Measurements from ENCODE around the gene C22orf31.

The C22orf31 gene

GRCh38 chr22:29030618-29031226 is 30.9 kb downstream of the C22orf31 start:
- Histone ChIP-seq H2AK5ac (ENCODE audit: low read depth, low read length) (no peak overlapping the region), H4K8ac (ENCODE audit: low read depth, low read length) (no peak overlapping the region), H2BK5ac (ENCODE audit: low read length) (no peak overlapping the region), H3K4me2 (ENCODE audit: insufficient read depth, low read length, poor library complexity, severe bottlenecking) (peak overlapping the region; percentile 63), H3K79me1 (ENCODE audit: low read depth, low read length) (peaks cover 1% of the 10 kb centered on the region), H3K18ac (ENCODE audit: low read length) (no peak overlapping the region), H3K27ac (replicated peaks; ENCODE audit: low read length) (no peak overlapping the region), H4K91ac (ENCODE audit: low read depth, low read length, poor library complexity) (no peak overlapping the region), H2BK120ac (ENCODE audit: low read depth, low read length) (no peak overlapping the region), H2AFZ (ENCODE audit: low read length) (peak overlapping the region; percentile 37), H3K27me3 (ENCODE audit: control insufficient read depth in 3 of 3, insufficient read depth in 3 of 3, low read depth in 1 of 3, low read length in 3 of 3) (no peaks in the 10 kb centered on the region), H3K4me3 (ENCODE audit: low read length in 2 of 2) (peak overlapping the region; percentile 18 to 64), H3K9ac (ENCODE audit: low read depth, low read length, poor library complexity) (no peak overlapping the region), H3K36me3 (replicated peaks in 1 of 2; ENCODE audit: control insufficient read depth in 2 of 2, insufficient read depth in 2 of 2, low read length in 2 of 2) (peaks cover 2 to 18% of the 10 kb centered on the region in 2 donors), H3K4me1 (ENCODE audit: control insufficient read depth in 2 of 2, insufficient read depth in 1 of 2, low read depth in 1 of 2, low read length in 2 of 2) (peaks cover 17 to 21% of the 10 kb centered on the region in 2 donors), H3K14ac (ENCODE audit: low read length) (no peak overlapping the region), H3K23ac (ENCODE audit: low read depth, low read length, poor library complexity) (no peak overlapping the region), H3K4ac (ENCODE audit: low read length) (no peak overlapping the region), H2BK12ac (ENCODE audit: low read length) (no peak overlapping the region), H3K9me3 (replicated peaks in 1 of 2; ENCODE audit: control insufficient read depth in 2 of 2, insufficient read depth in 1 of 2, low read depth in 1 of 2, low read length in 2 of 2) (no peaks in the 10 kb centered on the region), H2BK15ac (ENCODE audit: low read length) (no peak overlapping the region)
- WGBS, 2 donors (ENCODE audit: extremely low coverage in 2 of 2, insufficient read length in 2 of 2, insufficient replicate concordance in 1 of 2), result no CpG with 5 or more reads among the region's 32 CpGs
- peak; percentile 58 for DNase-seq (ENCODE audit: low spot score)

DNA sequence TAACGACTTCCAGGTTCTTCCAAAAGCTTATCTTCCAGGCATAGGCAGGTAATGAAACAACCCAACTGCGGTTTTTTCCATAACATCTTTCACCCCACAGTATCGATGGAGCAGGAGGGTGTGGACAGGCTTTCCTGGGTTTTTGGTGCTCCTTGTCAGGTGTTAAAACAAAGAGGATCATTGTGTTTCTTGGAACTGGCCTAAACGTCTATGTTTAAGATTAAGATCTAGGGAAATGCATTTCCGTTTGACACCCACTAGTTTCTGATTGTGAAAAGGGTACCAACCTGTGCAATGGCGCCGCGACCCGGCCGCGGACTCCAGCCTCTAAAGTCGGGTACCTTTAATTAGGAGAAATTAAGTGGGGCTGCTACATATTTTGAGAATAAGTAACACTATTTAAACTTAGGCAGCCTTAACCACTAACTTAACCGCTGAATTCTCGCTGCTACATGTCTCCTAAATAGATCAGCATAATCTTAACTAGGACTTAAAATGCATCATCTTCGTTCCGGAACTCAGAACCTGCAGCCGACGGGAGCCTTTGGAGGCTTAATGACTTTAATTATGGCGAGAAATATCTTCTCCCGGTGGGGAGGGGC is 31.5 kb downstream of the C22orf31 start:
- H3K4me3 ChIP-seq (ENCODE audit: low read length in 2 of 2), result peak overlapping the region in 1 of 2 donors; percentile 64
- no peak overlapping the region for H3K9ac ChIP-seq (ENCODE audit: low read depth, low read length, poor library complexity)
- H3K4me1 ChIP-seq (ENCODE audit: control insufficient read depth in 2 of 2, insufficient read depth in 1 of 2, low read depth in 1 of 2, low read length in 2 of 2), result peaks cover 17 to 21% of the 10 kb centered on the region in 2 donors
- peak overlapping the region; percentile 63 for H3K4me2 ChIP-seq (ENCODE audit: insufficient read depth, low read length, poor library complexity, severe bottlenecking)
- no peaks in the 10 kb centered on the region for H3K9me3 ChIP-seq (replicated peaks in 1 of 2; ENCODE audit: control insufficient read depth in 2 of 2, insufficient read depth in 1 of 2, low read depth in 1 of 2, low read length in 2 of 2)
- no peak overlapping the region for H2BK120ac ChIP-seq (ENCODE audit: low read depth, low read length)
- peaks cover 2 to 18% of the 10 kb centered on the region in 2 donors for H3K36me3 ChIP-seq (replicated peaks in 1 of 2; ENCODE audit: control insufficient read depth in 2 of 2, insufficient read depth in 2 of 2, low read length in 2 of 2)
- H3K14ac ChIP-seq (ENCODE audit: low read length), result no peak overlapping the region
- peak; percentile 8 for DNase-seq (ENCODE audit: low spot score)
- no peak overlapping the region for H2BK12ac ChIP-seq (ENCODE audit: low read length)
- H3K23ac ChIP-seq (ENCODE audit: low read depth, low read length, poor library complexity), result no peak overlapping the region
- H4K8ac ChIP-seq (ENCODE audit: low read depth, low read length), result no peak overlapping the region
- H3K18ac ChIP-seq (ENCODE audit: low read length), result no peak overlapping the region
- no peaks in the 10 kb centered on the region for H3K27me3 ChIP-seq (ENCODE audit: control insufficient read depth in 3 of 3, insufficient read depth in 3 of 3, low read depth in 1 of 3, low read length in 3 of 3)
- no peak overlapping the region for H2BK5ac ChIP-seq (ENCODE audit: low read length)
- H2AFZ ChIP-seq (ENCODE audit: low read length), result peak overlapping the region; percentile 37
- no peak overlapping the region for H4K91ac ChIP-seq (ENCODE audit: low read depth, low read length, poor library complexity)
- WGBS, 2 donors (ENCODE audit: extremely low coverage in 2 of 2, insufficient read length in 2 of 2, insufficient replicate concordance in 1 of 2), result no CpG with 5 or more reads among the region's 20 CpGs
- no peak overlapping the region for H2AK5ac ChIP-seq (ENCODE audit: low read depth, low read length)
- peaks cover 1% of the 10 kb centered on the region for H3K79me1 ChIP-seq (ENCODE audit: low read depth, low read length)
- H2BK15ac ChIP-seq (ENCODE audit: low read length), result no peak overlapping the region
- no peak overlapping the region for H3K4ac ChIP-seq (ENCODE audit: low read length)
- no peak overlapping the region for H3K27ac ChIP-seq (replicated peaks; ENCODE audit: low read length)

DNA sequence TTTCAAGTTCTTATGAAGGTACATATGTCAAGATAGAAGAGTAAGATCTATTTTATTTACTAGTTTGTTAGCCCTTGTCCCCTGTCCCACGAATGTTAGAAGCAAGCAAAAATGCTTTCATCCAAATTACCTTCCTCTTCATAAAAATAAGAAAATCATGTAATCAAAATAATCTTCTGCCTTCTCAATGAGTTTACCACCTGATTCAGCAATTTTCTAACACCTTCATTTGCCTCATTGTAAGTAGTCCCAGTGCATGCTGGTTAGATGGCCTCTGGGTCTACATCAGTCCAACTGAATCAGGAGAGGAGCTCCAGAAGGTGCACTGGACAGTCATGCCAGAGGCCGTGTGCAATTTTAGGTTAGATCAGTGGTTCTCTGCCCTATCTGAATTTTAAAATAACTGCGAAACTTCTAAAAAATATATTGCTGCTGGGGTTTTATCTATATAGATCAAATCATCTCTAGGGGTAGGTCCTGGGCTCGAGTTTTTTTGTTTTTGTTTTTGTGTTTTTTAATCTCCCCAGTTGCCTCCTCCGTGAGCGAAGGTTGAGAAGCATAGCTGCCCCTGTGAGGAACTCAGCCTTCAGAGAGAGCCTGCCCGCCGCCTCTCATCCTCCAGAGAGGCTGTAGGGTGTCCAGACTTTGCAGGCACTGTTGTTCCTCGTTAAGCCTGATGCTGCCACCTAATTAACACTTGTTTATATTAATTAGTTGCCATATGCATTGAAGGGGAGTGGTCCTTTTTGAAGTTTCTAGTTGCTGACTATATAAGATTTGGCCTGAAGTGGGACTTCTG is 32.2 kb downstream of the C22orf31 start:
- Histone ChIP-seq H2AFZ (ENCODE audit: low read length) (no peak overlapping the region), H4K8ac (ENCODE audit: low read depth, low read length) (no peak overlapping the region), H2BK15ac (ENCODE audit: low read length) (peak overlapping the region; percentile 46), H3K14ac (ENCODE audit: low read length) (no peak overlapping the region), H3K79me1 (ENCODE audit: low read depth, low read length) (peaks cover 1% of the 10 kb centered on the region), H2BK12ac (ENCODE audit: low read length) (no peak overlapping the region), H3K4me2 (ENCODE audit: insufficient read depth, low read length, poor library complexity, severe bottlenecking) (no peak overlapping the region), H2BK120ac (ENCODE audit: low read depth, low read length) (no peak overlapping the region), H3K36me3 (replicated peaks in 1 of 2; ENCODE audit: control insufficient read depth in 2 of 2, insufficient read depth in 2 of 2, low read length in 2 of 2) (peaks cover 2 to 18% of the 10 kb centered on the region in 2 donors), H2BK5ac (ENCODE audit: low read length) (no peak overlapping the region), H3K4me3 (ENCODE audit: low read length in 2 of 2) (no peak overlapping the region), H4K91ac (ENCODE audit: low read depth, low read length, poor library complexity) (no peak overlapping the region), H3K9ac (ENCODE audit: low read depth, low read length, poor library complexity) (no peak overlapping the region), H3K27ac (replicated peaks; ENCODE audit: low read length) (no peak overlapping the region), H3K4ac (ENCODE audit: low read length) (no peak overlapping the region), H3K9me3 (replicated peaks in 1 of 2; ENCODE audit: control insufficient read depth in 2 of 2, insufficient read depth in 1 of 2, low read depth in 1 of 2, low read length in 2 of 2) (no peaks in the 10 kb centered on the region), H3K4me1 (ENCODE audit: control insufficient read depth in 2 of 2, insufficient read depth in 1 of 2, low read depth in 1 of 2, low read length in 2 of 2) (peaks cover 17 to 21% of the 10 kb centered on the region in 2 donors), H3K18ac (ENCODE audit: low read length) (no peak overlapping the region), H2AK5ac (ENCODE audit: low read depth, low read length) (no peak overlapping the region), H3K27me3 (ENCODE audit: control insufficient read depth in 3 of 3, insufficient read depth in 3 of 3, low read depth in 1 of 3, low read length in 3 of 3) (no peaks in the 10 kb centered on the region), H3K23ac (ENCODE audit: low read depth, low read length, poor library complexity) (no peak overlapping the region)
- no CpG with 5 or more reads among the region's 9 CpGs for WGBS, 2 donors (ENCODE audit: extremely low coverage in 2 of 2, insufficient read length in 2 of 2, insufficient replicate concordance in 1 of 2)
- DNase-seq (ENCODE audit: low spot score), result no peak

DNA sequence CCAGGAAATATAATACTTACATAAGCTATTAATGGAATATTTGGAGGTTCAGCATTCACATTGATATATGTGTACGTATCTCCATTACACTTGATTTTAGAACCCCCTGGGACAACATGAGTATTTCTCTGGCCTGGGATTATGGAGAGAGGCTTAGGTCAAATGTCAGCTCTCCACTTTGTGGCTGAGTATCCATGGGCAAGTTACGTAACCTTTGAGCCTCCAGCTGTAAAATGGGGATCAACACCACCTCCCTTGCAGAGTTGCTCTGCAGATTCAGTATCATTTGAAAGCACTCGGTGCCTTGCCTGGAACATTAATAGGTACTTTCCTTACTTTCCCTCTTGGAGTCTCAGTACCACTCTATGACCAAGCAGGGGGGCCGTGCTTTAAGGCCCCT is 33.2 kb downstream of the C22orf31 start:
- no peak overlapping the region for H2AFZ ChIP-seq (ENCODE audit: low read length)
- H3K4ac ChIP-seq (ENCODE audit: low read length), result no peak overlapping the region
- no CpG with 5 or more reads among the region's 4 CpGs for WGBS, 2 donors (ENCODE audit: extremely low coverage in 2 of 2, insufficient read length in 2 of 2, insufficient replicate concordance in 1 of 2)
- H2BK120ac ChIP-seq (ENCODE audit: low read depth, low read length), result no peak overlapping the region
- no peak overlapping the region for H3K27ac ChIP-seq (replicated peaks; ENCODE audit: low read length)
- no peak overlapping the region for H3K14ac ChIP-seq (ENCODE audit: low read length)
- H3K4me3 ChIP-seq (ENCODE audit: low read length in 2 of 2), result no peak overlapping the region
- no peak overlapping the region for H2BK15ac ChIP-seq (ENCODE audit: low read length)
- no peaks in the 10 kb centered on the region for H3K27me3 ChIP-seq (ENCODE audit: control insufficient read depth in 3 of 3, insufficient read depth in 3 of 3, low read depth in 1 of 3, low read length in 3 of 3)
- no peak overlapping the region for H4K8ac ChIP-seq (ENCODE audit: low read depth, low read length)
- no peak overlapping the region for H2AK5ac ChIP-seq (ENCODE audit: low read depth, low read length)
- H3K4me2 ChIP-seq (ENCODE audit: insufficient read depth, low read length, poor library complexity, severe bottlenecking), result no peak overlapping the region
- H3K36me3 ChIP-seq (replicated peaks in 1 of 2; ENCODE audit: control insufficient read depth in 2 of 2, insufficient read depth in 2 of 2, low read length in 2 of 2), result peaks cover 2 to 18% of the 10 kb centered on the region in 2 donors
- no peak for DNase-seq (ENCODE audit: low spot score)
- no peaks in the 10 kb centered on the region for H3K9me3 ChIP-seq (replicated peaks in 1 of 2; ENCODE audit: control insufficient read depth in 2 of 2, insufficient read depth in 1 of 2, low read depth in 1 of 2, low read length in 2 of 2)
- no peak overlapping the region for H4K91ac ChIP-seq (ENCODE audit: low read depth, low read length, poor library complexity)
- no peak overlapping the region for H2BK12ac ChIP-seq (ENCODE audit: low read length)
- H3K79me1 ChIP-seq (ENCODE audit: low read depth, low read length), result peaks cover 1% of the 10 kb centered on the region
- H3K4me1 ChIP-seq (ENCODE audit: control insufficient read depth in 2 of 2, insufficient read depth in 1 of 2, low read depth in 1 of 2, low read length in 2 of 2), result peaks cover 17 to 21% of the 10 kb centered on the region in 2 donors
- H3K23ac ChIP-seq (ENCODE audit: low read depth, low read length, poor library complexity), result no peak overlapping the region
- H2BK5ac ChIP-seq (ENCODE audit: low read length), result no peak overlapping the region
- H3K18ac ChIP-seq (ENCODE audit: low read length), result no peak overlapping the region
- no peak overlapping the region for H3K9ac ChIP-seq (ENCODE audit: low read depth, low read length, poor library complexity)

Data from neuronal stem cell (in vitro differentiated cells).